Renal pelvis (tissue), 4 donors: ENCODE results near the gene ZKSCAN4. TPM values are rescaled to one million over a fixed set of nuclear protein-coding genes. Genes with fewer than 3 reads are reported as not detected.

Source experiments
- DNase-seq: peaks from one replicate; pipeline ENCODE4 v3.0.0-alpha.2; 2013
- polyA plus RNA-seq, 3 donors: library from polyadenylated mRNA; unstranded; fragments of 120-200 nt; gene quantifications; one replicate each; pipeline ENCODE4 v1.2.1, GENCODE V29; 2013; ENCODE audit not compliant: insufficient read length in 3 of 3

ZKSCAN4 gene
- polyA plus RNA-seq, 3 donors, result 10.7 to 13.2 (median 11.2) TPM

DNA sequence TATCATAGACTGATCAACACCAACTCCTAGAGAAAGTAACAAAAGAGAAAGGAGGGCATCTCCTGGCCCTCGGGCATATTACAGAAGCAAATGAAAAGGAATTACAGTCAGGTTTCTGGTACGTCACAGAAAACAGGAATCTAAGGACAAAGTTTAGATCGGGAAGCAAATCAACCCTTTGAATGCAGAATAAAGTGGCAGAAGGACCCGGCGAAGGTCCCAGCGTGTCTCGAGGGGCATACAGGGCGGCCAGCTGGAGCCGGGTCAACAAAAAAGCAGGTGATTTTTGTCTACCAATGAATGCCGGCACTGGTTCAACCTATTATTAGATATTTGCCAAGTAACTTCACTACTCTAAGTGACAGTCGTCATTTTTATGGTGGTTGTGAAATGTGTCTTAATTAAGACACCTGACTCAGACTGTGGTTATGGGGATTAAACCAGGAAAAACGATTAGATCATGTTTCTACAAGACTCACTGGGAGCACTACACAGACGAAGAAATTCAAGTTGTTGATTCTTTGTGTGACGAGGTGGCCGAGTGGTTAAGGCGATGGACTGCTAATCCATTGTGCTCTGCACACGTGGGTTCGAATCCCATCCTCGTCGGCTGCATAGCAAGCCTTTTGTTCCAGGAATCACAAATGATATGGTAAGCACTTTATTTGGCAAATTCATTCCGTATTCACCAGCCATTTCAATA lies 39.4 kb downstream of the ZKSCAN4 start:
- peak; percentile 31 for DNase-seq

DNA sequence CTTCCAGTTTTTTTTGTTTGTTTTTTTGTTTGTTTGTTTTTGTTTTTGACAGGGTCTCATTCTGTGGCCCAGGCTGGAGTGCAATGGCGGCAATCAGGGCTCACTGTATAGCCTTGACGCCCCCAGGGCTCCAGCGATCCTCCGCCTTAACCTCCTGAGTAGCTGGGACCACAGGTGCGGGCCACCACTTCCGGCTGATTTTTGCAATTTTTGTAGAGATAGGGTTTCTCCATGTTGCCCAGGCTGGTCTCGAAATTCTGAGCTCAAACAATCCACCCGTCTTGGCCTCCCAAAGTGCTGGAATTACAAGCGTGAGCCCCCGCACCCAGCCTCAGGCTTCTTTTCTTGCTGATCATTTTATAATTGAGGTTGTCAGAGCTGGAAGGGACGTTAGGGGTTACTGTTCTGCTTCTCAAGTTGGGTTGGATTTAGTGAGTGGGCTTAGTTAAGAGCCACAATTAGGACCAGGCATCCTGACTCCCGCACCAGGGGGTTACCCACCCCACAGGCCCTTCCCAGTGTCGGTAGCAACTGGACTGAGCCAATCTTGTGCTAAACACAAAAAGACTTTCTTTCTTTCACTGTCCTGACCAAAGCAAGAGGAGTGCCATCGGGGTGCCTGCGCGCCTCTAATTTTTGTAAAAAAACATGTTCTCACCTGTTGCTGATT lies 40.1 kb downstream of the ZKSCAN4 start:
- DNase-seq, result no peak

DNA sequence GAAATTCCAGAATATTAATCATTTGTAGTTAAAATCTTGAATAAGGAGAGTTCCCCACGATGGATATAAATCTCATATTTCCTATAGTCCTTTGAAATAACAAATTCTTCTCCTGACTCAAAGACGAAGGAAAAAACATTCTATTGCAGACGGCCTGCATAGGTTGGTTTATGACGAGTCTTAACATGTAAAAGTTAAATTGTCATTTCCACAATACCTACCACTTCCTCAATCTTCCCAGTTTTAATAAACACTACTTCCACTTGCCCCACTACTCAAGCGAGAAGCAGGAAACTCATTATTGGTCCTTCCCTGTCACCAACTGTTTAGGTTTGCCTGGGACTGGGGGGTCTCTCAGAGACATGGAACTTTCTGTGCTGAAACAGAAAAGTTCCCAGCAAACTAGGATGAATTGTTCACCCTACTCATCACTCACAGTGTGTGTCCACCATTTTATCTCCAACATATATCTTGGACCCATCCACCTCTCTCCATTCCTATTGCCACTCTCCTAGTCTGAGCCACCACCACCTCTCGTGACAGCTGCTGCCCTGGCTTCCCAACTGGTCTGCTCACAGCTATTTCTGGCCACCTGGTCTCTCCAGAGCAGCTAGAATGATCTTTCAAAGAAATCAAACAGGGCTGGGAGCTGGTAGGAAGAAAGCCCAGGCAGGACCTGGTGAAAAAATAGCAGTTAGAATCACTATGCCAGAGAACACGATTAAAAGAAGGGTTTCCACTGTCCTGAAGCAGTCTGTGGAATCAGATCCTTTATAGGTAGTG lies 42.1 kb downstream of the ZKSCAN4 start:
- DNase-seq, result no peak

DNA sequence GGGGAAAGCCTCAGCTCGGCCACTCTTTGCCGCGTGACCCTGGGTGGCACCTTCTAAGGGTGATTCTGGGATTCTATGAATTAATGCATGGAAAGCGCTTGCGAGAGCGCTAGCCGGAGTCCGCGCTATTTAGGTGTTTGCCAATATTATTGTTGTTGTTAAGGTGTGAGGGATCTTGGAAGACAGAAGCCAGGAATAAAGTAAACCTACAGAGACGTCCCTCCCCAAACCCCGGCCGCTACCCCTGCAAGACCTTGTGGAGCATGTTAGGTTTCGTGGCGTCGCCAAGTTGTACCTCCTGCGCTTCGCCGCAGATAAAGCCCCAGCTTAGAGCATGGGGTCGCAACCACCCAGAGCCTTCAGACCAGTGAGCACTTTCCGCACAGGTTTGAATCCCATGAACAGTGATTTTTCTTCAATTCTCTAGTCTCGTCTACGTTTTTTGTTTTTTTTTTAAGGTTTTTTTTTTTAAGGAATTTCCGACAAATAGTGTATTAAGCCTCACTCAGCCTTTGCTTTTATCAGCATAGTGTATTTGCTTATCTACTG lies 43.9 kb downstream of the ZKSCAN4 start:
- no peak for DNase-seq

DNA sequence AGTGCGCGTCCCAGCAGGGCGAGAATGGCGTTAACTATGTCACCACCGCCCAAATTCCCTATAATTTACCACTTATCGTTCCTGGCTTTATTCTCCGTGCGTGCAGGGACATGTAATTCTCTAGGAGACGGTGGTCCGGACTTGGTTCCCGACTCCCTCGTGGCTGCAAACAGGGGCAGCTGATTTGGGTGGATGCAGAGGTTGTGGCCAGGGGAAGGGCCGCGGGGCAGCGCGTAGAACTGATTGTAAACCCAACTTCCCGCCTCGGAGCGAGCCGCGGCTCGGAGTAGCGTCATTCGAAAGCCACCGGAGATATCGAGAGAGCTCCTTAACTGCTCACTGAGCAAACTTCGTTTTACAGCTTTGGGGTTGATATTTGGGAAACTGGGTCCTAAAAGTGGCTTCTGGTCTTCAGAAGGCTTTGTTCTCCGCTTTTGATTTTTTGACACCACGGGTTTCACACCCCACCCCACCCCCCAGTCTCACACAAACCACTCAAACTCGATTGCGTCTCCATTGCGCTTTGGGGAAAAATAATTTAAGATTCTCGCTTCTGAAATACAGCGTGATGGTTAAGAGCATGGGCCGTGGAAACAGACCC lies 44.5 kb downstream of the ZKSCAN4 start:
- peak; percentile 24 for DNase-seq

DNA sequence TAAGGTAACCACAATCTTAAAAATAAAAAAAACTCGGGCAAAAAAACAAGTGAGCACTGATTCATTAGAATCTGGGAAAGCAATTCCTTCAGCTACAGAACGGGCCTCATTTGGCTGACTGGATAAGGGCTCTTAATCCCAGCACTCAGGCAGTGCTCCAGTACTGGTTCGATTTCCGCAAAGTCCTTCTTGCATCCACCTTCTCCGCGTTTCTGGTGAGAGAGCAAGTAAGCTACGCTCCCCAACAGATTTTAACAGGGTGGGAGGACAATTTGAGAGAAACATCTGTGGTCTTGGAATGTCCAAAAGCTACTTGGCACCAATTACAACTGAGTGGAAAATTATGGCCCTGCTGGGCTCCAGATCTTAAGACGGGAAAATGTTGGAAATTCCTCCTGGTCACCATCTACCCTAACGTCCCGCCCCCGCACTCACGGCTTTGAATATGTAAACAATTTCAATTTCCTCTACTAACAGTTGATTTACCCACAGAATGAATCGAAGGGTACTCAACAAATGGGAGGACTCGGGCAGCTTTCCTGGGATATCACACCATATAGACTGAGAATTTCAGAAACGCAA lies 45.0 kb downstream of the ZKSCAN4 start:
- DNase-seq, result no peak

DNA sequence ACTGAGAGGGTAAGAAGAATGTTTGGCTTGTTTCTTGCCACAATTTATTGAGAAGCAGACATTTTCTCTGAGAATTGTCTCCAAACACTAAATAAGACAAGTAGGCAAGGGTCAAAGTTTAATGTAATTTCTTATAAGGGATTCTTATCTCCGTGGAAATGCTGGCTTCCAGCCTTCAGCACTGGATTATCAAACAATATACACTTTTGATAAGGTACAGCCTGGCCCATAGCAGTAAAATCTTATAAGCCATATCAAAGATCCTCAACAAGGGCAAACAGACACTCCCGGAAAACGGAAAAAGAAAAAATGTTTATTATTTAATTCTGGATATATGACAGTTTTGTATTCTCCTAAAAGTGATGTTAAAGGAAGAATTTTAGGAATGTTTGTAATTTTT lies 45.5 kb downstream of the ZKSCAN4 start:
- no peak for DNase-seq

DNA sequence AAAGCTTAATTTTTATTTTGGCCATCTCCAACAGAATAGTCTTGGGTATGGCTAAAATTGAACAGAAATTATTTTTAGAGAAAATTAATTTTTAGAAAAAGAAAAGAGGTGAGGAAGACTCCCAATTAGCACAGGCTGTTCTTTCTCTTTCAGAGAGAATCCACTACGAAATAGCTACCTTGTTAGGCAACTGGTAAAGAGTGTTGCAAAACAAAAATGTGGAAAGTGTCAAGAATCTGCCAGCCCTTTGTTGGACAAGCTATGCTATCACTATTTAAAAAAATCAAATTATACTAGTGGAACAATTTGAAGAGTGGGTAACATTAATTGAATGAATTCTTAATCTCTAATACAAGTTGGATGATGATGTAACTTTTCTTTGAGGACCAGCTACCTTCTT lies 46.2 kb downstream of the ZKSCAN4 start:
- no peak for DNase-seq

DNA sequence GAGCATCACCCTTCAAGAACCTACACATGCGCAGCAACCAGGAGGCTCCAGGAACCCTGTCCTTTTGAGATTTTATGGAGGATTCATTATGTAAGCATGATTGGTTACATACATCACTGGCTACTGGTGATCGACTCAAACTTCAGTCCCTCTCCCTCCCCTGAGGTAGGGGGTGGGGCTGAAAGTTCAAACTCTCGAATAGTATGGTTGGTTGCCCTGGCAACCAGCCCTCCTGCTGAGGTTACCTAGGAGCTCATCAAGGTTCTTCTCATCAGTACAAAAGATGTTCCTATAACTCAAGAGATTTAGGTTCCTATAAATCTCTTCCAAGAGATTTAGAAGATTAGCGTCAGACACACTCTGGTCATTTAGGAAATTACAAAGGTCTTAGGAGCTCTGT lies 48.9 kb downstream of the ZKSCAN4 start:
- DNase-seq, result no peak

DNA sequence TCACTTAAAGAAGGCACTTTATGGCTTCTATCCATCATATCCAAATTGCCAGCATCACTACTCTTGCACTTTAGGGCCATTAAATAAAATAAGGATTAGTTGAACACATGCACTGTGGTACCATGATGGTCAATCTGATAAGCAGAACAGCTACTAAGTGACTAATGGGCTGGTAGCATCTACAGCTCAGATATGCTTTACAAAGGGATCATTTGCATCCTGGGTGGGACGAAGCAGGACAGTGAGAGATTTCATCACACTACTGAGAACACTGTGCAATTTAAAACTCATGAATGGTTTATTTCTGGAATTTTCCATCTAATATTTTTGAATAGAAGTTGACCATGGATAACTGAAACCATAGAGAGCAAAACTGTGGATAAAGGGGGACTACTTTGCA lies 52.0 kb downstream of the ZKSCAN4 start:
- DNase-seq, result no peak

Other genes starting within 250 kb of the ZKSCAN4 start
- 1 to 10 TPM; 4.1 to 5.2 (median 4.1) TPM for gene ZNF165, start 171.7 kb downstream of the ZKSCAN4 start, polyA plus RNA-seq
- gene ZSCAN16, start 127.7 kb downstream of the ZKSCAN4 start, polyA plus RNA-seq, result 10 to 100 TPM; 11.1 to 12.0 (median 11.3) TPM
- 10 to 100 TPM; 37.6 to 48.3 (median 48.2) TPM for gene ZKSCAN8, start 110.4 kb downstream of the ZKSCAN4 start, polyA plus RNA-seq
- 10 to 100 TPM; 24.2 to 39.2 (median 35.6) TPM for gene ZSCAN9, start 27.0 kb downstream of the ZKSCAN4 start, polyA plus RNA-seq
- 1 to 10 TPM; 2.3 to 2.8 (median 2.6) TPM for gene NKAPL, start 7.0 kb upstream of the ZKSCAN4 start, polyA plus RNA-seq
- gene ZSCAN26, start 14.9 kb upstream of the ZKSCAN4 start, polyA plus RNA-seq, result 10 to 100 TPM; 34.1 to 40.9 (median 35.2) TPM
- 10 to 100 TPM; 10.0 to 12.7 (median 12.4) TPM for gene PGBD1, start 29.3 kb upstream of the ZKSCAN4 start, polyA plus RNA-seq
- gene ZSCAN31, start 83.9 kb upstream of the ZKSCAN4 start, polyA plus RNA-seq, result 10 to 100 TPM; 10.4 to 11.6 (median 11.4) TPM
- 10 to 100 TPM; 10.0 to 14.8 (median 10.7) TPM for gene ZKSCAN3, start 97.7 kb upstream of the ZKSCAN4 start, polyA plus RNA-seq
- gene ZSCAN12, start 147.5 kb upstream of the ZKSCAN4 start, polyA plus RNA-seq, result 10 to 100 TPM; 12.1 to 15.7 (median 15.2) TPM
- 10 to 100 TPM; 12.3 to 20.5 (median 16.6) TPM for gene ZSCAN23, start 191.2 kb upstream of the ZKSCAN4 start, polyA plus RNA-seq